ENCODE data around the gene JPH4.

Gene JPH4

GRCh38 chr14:23578560-23579310 lies at the start of gene JPH4:
Gene JPH4, minus strand, starts transcription at chr14:23578790. Its CDS starts 1,337 bp downstream, at chr14:23577453.
- TF ChIP-seq, protein P1, sequence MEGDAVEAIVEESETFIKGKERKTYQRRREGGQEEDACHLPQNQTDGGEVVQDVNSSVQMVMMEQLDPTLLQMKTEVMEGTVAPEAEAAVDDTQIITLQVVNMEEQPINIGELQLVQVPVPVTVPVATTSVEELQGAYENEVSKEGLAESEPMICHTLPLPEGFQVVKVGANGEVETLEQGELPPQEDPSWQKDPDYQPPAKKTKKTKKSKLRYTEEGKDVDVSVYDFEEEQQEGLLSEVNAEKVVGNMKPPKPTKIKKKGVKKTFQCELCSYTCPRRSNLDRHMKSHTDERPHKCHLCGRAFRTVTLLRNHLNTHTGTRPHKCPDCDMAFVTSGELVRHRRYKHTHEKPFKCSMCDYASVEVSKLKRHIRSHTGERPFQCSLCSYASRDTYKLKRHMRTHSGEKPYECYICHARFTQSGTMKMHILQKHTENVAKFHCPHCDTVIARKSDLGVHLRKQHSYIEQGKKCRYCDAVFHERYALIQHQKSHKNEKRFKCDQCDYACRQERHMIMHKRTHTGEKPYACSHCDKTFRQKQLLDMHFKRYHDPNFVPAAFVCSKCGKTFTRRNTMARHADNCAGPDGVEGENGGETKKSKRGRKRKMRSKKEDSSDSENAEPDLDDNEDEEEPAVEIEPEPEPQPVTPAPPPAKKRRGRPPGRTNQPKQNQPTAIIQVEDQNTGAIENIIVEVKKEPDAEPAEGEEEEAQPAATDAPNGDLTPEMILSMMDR (conservative IDR thresholded peaks at IDR 0.05; ENCODE audit: low read depth): no peak
- ChIA-PET CTCF (interaction anchor here (0.6 kb wide), 1 partner anchor 531 kb away, joined by 4 read pairs; no protein-coding TSS in a partner anchor), POLR2A (ENCODE audit: low non-redundant PET) (no interaction called here)
- no peak for DNase-seq (ENCODE audit: low spot score)
- no peak within 1 kb of the TSS for H3K27ac ChIP-seq

GRCh38 chr14:23627961-23628360 lies 49.4 kb upstream of the JPH4 start:
- ChIA-PET POLR2A (ENCODE audit: low non-redundant PET) (no interaction called here), CTCF (no interaction called here)
- TF ChIP-seq, protein P1 (conservative IDR thresholded peaks at IDR 0.05; ENCODE audit: low read depth): no peak
- no peak overlapping the region for H3K27ac ChIP-seq
- DNase-seq (ENCODE audit: low spot score): no peak

DNA sequence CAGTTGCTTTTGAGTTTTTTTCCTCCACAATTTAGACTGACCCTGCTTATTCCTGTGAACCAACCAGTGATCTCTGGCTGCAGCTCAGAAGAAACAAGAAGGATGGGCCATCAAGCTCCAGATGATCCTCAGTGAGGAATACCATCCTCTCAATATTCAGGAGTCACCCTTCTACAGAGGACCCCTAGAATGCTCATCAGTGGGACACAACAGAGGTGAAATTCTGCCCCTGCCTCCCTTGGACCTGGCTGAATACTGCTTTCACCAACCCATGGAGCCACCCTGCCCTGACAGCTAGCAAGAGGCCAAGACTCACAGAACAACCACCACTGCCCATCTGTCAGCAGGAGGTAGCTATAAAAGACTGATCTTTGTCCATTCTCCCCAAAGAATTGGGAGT lies 48.4 kb upstream of the JPH4 start:
- TF ChIP-seq, protein P1 (conservative IDR thresholded peaks at IDR 0.05; ENCODE audit: low read depth): no peak
- H3K27ac ChIP-seq: no peak overlapping the region
- no peak for DNase-seq (ENCODE audit: low spot score)
- ChIA-PET POLR2A (ENCODE audit: low non-redundant PET) (no interaction called here), CTCF (no interaction called here)

DNA sequence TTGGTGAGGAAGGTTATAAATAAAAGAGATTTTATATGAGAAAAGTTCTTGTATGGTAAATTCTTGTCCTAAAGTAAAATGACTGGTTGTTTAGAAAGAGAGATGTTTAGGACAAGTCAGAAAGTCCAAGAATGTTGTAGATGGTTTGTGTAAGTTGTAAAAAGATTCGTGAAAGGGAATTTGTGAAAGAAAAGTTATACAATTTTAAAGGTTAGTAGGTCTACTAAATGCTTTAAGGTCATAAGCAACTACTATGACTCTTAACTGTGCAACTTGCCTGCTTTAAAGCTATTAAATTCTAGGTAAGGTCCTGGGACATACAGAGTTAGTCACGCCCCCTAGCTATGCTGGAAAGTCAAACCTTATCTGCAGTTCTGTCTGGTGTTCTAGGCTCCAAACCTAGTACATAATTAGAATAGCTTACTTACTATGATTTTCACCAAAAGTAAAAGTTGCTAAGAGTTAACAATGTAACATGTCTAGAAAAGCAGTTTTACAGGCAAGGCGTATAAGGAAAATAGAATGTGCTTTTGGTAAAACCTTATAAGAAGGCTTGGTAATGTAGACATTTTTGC lies 46.3 kb upstream of the JPH4 start:
- ChIA-PET POLR2A (ENCODE audit: low non-redundant PET) (no interaction called here), CTCF (no interaction called here)
- TF ChIP-seq, protein P1 (conservative IDR thresholded peaks at IDR 0.05; ENCODE audit: low read depth): no peak
- H3K27ac ChIP-seq: no peak overlapping the region
- DNase-seq (ENCODE audit: low spot score): no peak

GRCh38 chr14:23623962-23624361 lies 45.4 kb upstream of the JPH4 start:
- H3K27ac ChIP-seq: no peak overlapping the region
- DNase-seq (ENCODE audit: low spot score): no peak
- POLR2A ChIA-PET (ENCODE audit: low non-redundant PET): no interaction called here
- CTCF ChIA-PET: interaction anchor here (0.7 kb wide), 1 partner anchor 237 kb away, joined by 5 read pairs; no protein-coding TSS in a partner anchor
- TF ChIP-seq, protein P1 (conservative IDR thresholded peaks at IDR 0.05; ENCODE audit: low read depth): no peak

GRCh38 chr14:23622990-23623389 lies 44.4 kb upstream of the JPH4 start:
- no peak overlapping the region for H3K27ac ChIP-seq
- TF ChIP-seq, protein P1 (conservative IDR thresholded peaks at IDR 0.05; ENCODE audit: low read depth): no peak
- ChIA-PET POLR2A (ENCODE audit: low non-redundant PET) (no interaction called here), CTCF (no interaction called here)
- no peak for DNase-seq (ENCODE audit: low spot score)

Measured in RWPE1 (cell line).